Measurements from ENCODE around the gene PHACTR3. TPM values are rescaled to one million over a fixed set of nuclear protein-coding genes. Genes with fewer than 3 reads are reported as not detected.

PHACTR3 gene
- total RNA-seq, 1 donor from 2014 or later: 0.14 TPM

DNA sequence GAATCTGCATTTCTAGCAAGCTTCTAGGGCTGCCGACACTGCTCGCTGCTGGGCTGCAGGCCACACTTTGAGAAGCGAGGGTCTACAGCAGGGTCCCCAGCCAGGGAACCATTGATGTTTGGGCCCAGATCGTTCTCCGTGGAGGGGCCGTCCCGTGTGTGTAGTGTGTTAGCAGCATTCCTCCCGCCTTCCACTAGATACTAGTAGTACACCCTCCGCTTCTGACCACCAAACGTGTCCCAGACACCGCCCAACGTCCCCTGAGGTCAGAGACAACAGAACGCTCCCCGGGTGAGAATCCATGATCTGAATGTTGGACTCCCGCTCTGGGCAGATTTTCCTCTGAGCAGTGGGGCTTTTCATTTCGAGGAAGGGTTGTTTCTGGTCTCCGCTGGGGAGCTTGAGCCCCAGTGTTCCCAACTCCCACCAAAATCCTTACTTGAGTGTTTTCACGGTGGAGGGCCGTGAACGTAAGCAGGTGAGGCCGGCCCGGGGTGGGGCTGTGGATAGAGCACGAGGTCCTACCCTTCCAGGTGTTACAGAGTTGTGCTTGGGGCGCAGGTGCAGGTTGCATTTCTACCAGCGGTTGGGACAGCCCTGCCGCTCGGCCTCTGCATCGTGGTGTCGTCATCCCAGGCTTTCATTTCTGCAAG lies 204.5 kb downstream of the PHACTR3 start:
- H3K4me3 ChIP-seq (ENCODE audit: insufficient read depth, low read depth, low read length): no peak overlapping the region
- H2AFZ ChIP-seq (ENCODE audit: low read depth, low read length): no peak overlapping the region
- no peak overlapping the region for H3K9ac ChIP-seq (ENCODE audit: low read length)
- no peak overlapping the region for H3K27ac ChIP-seq (ENCODE audit: low read depth, low read length)
- Mint-ChIP-seq H3K4me3 (ENCODE audit: unreplicated experiment) (no peak overlapping the region), H3K36me3 (ENCODE audit: low read depth, unreplicated experiment) (no peaks in the 10 kb centered on the region), H3K27ac (ENCODE audit: unreplicated experiment) (no peak overlapping the region), H3K9me3 (ENCODE audit: unreplicated experiment) (no peaks in the 10 kb centered on the region), H3K4me1 (ENCODE audit: low read depth, unreplicated experiment) (no peaks in the 10 kb centered on the region), H3K27me3 (ENCODE audit: low read depth, unreplicated experiment) (peaks cover 36% of the 10 kb centered on the region)
- H4K20me1 ChIP-seq (ENCODE audit: insufficient read depth, low read length): no peaks in the 10 kb centered on the region
- no peaks in the 10 kb centered on the region for H3K4me1 ChIP-seq (ENCODE audit: insufficient read depth, low read length)
- no peak for DNase-seq (ENCODE audit: low read depth)
- FAIRE-seq: no peak
- no peaks in the 10 kb centered on the region for H3K27me3 ChIP-seq (ENCODE audit: insufficient read depth, low read length)
- TF ChIP-seq, protein P1, sequence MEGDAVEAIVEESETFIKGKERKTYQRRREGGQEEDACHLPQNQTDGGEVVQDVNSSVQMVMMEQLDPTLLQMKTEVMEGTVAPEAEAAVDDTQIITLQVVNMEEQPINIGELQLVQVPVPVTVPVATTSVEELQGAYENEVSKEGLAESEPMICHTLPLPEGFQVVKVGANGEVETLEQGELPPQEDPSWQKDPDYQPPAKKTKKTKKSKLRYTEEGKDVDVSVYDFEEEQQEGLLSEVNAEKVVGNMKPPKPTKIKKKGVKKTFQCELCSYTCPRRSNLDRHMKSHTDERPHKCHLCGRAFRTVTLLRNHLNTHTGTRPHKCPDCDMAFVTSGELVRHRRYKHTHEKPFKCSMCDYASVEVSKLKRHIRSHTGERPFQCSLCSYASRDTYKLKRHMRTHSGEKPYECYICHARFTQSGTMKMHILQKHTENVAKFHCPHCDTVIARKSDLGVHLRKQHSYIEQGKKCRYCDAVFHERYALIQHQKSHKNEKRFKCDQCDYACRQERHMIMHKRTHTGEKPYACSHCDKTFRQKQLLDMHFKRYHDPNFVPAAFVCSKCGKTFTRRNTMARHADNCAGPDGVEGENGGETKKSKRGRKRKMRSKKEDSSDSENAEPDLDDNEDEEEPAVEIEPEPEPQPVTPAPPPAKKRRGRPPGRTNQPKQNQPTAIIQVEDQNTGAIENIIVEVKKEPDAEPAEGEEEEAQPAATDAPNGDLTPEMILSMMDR (IDR thresholded peaks at IDR 0.05; ENCODE audit: insufficient read depth, low read depth, low read length): no peak
- no peak for TF ChIP-seq EZH2 (IDR thresholded peaks at IDR 0.05; ENCODE audit: insufficient read depth, low read length)
- no peaks in the 10 kb centered on the region for H3K36me3 ChIP-seq (ENCODE audit: insufficient read depth, low read length)
- no peaks in the 10 kb centered on the region for H3K9me3 ChIP-seq (ENCODE audit: insufficient read depth, low read depth, low read length)
- H3K4me2 ChIP-seq (ENCODE audit: low read length): no peak overlapping the region
- H3K79me2 ChIP-seq (ENCODE audit: insufficient read depth, low read length): no peaks in the 10 kb centered on the region

DNA sequence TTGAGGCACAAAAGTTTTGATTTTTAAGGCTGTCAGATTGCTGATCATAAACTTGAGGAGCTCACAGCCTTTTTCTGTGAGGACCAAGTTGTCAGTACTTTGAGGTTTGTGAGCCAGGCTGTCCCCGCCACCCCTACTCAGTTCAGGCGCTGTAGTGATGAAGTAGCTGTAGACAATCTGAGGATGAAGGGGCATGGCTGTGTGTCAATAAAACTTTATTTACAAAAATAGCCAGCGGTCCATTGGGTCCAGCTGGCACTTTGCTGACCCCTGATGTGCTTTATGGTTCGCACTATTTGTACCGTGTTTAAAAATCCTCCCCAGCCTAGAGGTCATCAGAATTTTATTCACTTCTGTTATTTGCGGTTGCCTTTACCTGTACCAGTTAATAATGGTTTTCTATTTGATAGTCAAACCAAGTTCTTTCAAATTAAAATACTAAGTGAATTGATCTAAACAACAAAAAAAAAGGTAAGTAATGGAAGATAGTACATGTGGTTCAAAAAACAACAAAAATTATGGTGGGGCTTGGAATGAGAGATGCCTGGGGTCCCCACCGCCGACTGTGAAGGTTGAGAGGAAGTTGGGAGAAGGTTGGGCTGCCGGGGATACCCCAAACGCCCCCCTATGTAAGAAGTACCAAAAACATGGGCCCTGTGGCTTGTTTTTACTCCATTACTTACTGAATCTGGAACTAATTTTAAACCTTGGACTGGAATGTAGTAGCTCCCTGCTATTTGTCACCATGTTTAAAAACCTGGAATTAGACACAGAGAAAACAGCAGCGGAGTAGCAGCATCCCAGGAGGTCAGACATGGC lies 205.5 kb downstream of the PHACTR3 start:
- H3K4me3 Mint-ChIP-seq (ENCODE audit: unreplicated experiment): no peak overlapping the region
- no peak overlapping the region for H3K9ac ChIP-seq (ENCODE audit: low read length)
- FAIRE-seq (no peak), DNase-seq (ENCODE audit: low read depth) (no peak)
- H3K27ac Mint-ChIP-seq (ENCODE audit: unreplicated experiment): no peak overlapping the region
- peaks cover 36% of the 10 kb centered on the region for H3K27me3 Mint-ChIP-seq (ENCODE audit: low read depth, unreplicated experiment)
- no peaks in the 10 kb centered on the region for H3K9me3 Mint-ChIP-seq (ENCODE audit: unreplicated experiment)
- H3K36me3 ChIP-seq (ENCODE audit: insufficient read depth, low read length): no peaks in the 10 kb centered on the region
- TF ChIP-seq EZH2 (IDR thresholded peaks at IDR 0.05; ENCODE audit: insufficient read depth, low read length): no peak
- TF ChIP-seq, protein P1 (IDR thresholded peaks at IDR 0.05; ENCODE audit: insufficient read depth, low read depth, low read length): no peak
- H3K4me2 ChIP-seq (ENCODE audit: low read length): no peak overlapping the region
- no peaks in the 10 kb centered on the region for H3K9me3 ChIP-seq (ENCODE audit: insufficient read depth, low read depth, low read length)
- no peak overlapping the region for H3K27ac ChIP-seq (ENCODE audit: low read depth, low read length)
- H3K79me2 ChIP-seq (ENCODE audit: insufficient read depth, low read length): no peaks in the 10 kb centered on the region
- H3K27me3 ChIP-seq (ENCODE audit: insufficient read depth, low read length): no peaks in the 10 kb centered on the region
- H3K4me3 ChIP-seq (ENCODE audit: insufficient read depth, low read depth, low read length): no peak overlapping the region
- no peaks in the 10 kb centered on the region for H3K4me1 Mint-ChIP-seq (ENCODE audit: low read depth, unreplicated experiment)
- H3K4me1 ChIP-seq (ENCODE audit: insufficient read depth, low read length): no peaks in the 10 kb centered on the region
- no peaks in the 10 kb centered on the region for H3K36me3 Mint-ChIP-seq (ENCODE audit: low read depth, unreplicated experiment)
- H4K20me1 ChIP-seq (ENCODE audit: insufficient read depth, low read length): no peaks in the 10 kb centered on the region
- no peak overlapping the region for H2AFZ ChIP-seq (ENCODE audit: low read depth, low read length)

All from astrocyte (in vitro differentiated cells and primary cell).